Left colon (tissue), 2 donors: ENCODE results near the gene POLG2. TPM values are rescaled to one million over a fixed set of nuclear protein-coding genes. Genes with fewer than 3 reads are reported as not detected.

Experiments used
- ATAC-seq: fragments of 200-7000 bp; cut with Tn5 transposase; one replicate; pipeline ENCODE4 v1.9.1; 2020; ENCODE audit warnings: mild to moderate bottlenecking, moderate library complexity
- DNase-seq, 2 donors: peaks; one replicate each; pipeline ENCODE4 v3.0.0-alpha.2; 2020
- intact Hi-C, 2 donors: fragments of 100-400 bp; cut with DNase I in 1 of 2; cut with micrococcal nuclease in 1 of 2; formaldehyde crosslinking; loops; one replicate each; pipeline versions ENCODE4 v1.11.2 to v1.14.0; 2022; cut with DNase I, micrococcal nuclease
- long read RNA-seq: library from polyadenylated mRNA; unstranded; transcript quantifications from one replicate; pipeline ENCODE4 v2.0.0, GENCODE V29; 2021
- total RNA-seq, 2 donors: library from RNA; stranded (reverse); fragmentation: NEBNext Ultra II Directional; extraction: Animal tissue kit (Norgen Biotek cat#: 25700); gene quantifications; one replicate each; pipeline ENCODE4 v1.2.1, GENCODE V29; 2021
- donor health status: DM: no; HTN: no; CAD: no.
- donor health status: DM: yes; HTN: yes; CAD: no.

The POLG2 gene
- total RNA-seq: 10 to 100 TPM in 1 of 2 donors, 1 to 10 TPM in 1; 9.4 to 10.4 TPM
- long read RNA-seq, partial matches to known transcripts: 0 of 6 reads
- long read RNA-seq, other reads (novel, unspliced or antisense): 1 of 6 reads

DNA sequence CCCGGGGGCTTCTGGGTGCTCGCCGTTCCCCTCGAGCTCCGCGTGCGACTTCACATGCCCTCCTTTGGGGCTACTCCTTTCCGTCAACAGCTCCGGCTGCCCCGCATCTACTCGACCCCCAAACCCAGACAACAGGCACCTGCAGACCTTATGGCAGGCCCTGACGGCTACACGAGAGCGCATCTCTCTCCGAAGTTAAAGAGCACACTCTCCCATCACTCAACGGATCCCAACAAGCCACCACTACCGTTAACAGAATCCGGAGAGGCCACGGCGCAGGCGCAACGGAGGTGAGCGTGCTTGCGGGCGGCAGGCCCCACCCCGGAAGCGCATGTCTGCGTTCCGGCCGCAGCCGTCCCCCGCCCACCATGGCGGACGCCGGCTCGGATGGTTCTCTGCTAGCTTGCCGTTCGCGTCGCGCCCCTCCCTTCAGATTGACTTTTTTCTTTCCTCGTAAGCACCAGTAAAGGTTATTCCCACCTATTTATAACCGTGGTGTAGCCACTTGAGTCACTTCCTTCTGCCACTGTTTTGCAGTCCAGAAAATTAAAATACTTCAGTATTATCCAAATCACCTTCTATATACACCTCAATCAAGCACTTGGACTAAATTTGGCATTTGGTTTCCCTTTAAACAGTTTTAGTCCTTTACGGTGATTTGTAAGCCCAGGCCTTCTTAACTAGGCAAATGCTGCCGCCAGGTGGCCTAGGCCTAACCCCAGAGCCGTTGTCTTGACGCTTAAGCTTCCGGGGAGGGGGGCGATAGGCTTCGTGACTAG, at the start of gene POLG2:
Gene POLG2, minus strand, starts transcription at position 269 of the 779 bp plus-strand sequence. Its CDS starts 86 bp downstream, at position 183.
- intact Hi-C loops: loop anchor here in 1 of 2 donors (10.0 kb wide), 1 partner anchor 72 kb away; no protein-coding TSS in a partner anchor
- DNase-seq (peak; percentile 93 to 97), ATAC-seq (peak; percentile 93)

DNA sequence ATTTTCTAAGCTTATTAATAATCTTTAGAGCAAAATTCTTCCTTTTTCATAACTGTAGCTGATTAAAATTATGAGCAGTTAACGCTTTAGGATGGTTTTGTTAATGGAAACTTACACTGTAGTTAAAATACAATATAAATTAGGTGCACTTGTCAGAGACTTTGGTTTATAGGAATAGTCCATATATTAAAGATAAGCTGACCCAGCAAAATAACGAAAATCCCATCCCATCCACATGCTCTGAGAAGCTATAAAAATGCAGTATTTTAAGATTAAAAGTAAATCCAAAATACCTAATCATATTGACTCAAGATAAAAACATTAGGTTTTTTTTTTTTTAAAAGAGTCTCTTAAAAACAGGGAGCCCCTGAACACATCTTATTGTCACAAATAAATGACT, 47.9 kb upstream of the POLG2 start:
- no peak for DNase-seq
- ATAC-seq: no peak
- intact Hi-C loops: no loop called here

DNA sequence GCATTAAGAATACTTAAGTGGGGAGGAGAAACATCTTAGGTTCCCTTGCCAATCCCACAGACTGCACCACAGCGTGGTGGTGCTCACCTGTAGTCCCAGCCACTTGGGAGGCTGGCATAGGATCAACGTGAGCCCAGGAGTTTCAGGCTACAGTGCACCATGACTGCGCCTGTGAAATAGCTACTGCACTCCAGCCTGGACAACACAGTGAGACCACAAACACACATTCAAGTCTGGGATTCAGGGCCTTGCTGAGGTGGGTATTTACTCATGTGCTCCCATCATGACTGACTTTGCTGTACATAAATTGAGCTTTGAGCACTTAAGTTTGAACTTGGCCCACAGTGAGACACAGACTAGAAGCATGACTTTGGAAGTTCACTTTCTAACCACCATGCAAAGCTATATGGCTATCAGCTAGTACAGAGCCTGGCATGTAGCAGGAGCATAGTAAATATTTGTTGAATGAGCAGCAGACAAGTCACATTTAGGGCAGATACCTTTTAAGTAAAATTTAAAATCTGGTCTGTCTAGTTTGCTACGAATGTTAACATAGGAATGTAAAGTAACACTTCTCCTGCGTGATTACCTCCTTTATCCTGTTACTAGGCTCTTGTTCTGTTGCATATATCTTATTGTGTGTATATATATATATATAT, 43.4 kb upstream of the POLG2 start:
- intact Hi-C loops: no loop called here
- DNase-seq (no peak), ATAC-seq (no peak)

DNA sequence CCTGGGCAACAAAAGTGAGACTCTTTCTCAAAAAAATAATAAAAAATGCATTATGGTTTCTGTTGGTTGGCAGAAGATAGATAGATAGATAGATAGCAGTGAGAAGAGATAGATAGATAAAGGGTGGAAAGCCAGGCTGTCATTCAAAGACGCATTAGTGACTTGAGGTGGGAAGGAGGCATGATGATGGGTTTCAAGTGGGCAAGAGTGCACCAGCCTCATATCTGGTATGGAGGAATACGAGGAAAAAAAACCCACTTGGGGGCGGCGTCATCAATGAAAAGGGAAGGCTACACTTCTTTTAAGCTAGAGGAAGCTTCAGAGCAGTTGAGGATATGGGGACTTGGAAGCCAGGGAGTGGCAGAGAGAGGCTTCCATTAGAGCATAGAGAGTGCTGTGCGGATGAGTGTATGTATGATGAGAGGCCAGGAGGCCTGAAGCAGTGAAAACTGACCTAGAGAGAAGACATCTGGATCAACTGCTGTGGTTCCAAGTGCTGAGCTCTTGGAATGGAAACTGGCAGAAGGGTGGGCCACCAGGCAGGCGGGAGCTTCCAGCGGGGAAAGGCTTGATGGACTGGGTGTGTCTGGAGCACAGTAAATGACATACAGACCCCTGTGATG, 41.8 kb upstream of the POLG2 start:
- DNase-seq: no peak
- intact Hi-C loops: loop anchor here in 1 of 2 donors (10.0 kb wide), 1 partner anchor 106 kb away; no protein-coding TSS in a partner anchor
- ATAC-seq: no peak

DNA sequence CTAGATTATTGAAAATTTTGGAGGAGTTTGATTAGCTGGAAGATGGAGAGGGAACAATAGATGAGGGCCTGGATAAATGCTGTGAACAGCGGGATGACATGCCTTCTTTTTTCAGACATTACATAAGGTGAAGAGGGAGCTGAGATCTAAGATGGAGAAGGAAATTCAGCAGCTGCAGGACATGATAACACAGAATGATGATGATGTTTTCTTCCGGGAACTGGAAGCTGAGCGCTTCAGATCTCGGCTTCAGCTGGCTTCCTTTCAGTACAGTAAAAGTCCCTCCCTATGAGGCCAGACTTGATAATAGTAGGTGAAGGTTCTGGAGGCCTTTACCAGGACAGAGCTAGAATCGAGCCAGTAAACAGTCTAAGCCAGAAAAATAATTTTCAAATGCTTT, 40.6 kb upstream of the POLG2 start:
- DNase-seq (no peak), ATAC-seq (no peak)
- intact Hi-C loops: loop anchor here in 1 of 2 donors (10.0 kb wide), 1 partner anchor 107 kb away; no protein-coding TSS in a partner anchor

DNA sequence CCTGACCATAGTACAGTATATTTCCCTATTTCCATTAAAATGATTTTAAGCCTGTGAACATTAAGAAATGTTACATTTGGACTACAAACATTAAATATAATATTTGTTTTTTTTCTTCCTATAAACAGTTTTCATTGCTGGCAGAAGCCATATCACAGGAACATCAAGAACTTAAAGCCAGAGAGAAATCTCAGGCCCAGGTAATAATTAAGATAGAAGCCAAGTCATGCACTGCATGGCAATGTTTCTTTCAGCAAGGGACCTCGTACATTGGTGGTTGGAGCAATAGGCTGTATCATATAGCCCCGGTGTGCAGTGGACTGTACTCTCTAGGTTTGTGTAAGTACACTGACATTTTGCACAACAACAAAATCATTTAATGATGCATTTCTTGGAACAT, 40.1 kb upstream of the POLG2 start:
- no peak for ATAC-seq

DNA sequence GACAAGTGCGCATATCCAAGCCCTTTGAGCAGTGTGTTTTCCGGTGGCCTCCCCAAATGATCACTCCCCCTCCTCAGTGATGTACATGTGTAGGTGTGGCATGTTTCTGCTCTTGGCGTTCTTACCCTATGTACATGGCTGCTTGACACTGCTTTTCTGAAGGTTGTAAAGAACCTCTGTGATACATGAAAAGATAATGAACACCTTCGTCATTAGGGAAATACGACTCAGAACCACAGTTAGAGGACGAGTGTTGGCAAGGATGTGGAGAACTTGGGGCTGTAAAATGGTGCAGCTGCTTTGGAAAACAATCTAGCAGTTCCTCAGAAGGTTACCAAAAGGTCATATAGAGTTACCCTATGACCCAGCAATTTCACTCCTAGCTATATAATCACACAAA, 38.5 kb upstream of the POLG2 start:
- ATAC-seq: no peak
- no peak for DNase-seq

More for the DNA sequence above, 40.1 kb upstream of the POLG2 start:
- DNase-seq: no peak
- intact Hi-C loops: loop anchor here in 1 of 2 donors (10.0 kb wide), 1 partner anchor 108 kb away; no protein-coding TSS in a partner anchor

DNA sequence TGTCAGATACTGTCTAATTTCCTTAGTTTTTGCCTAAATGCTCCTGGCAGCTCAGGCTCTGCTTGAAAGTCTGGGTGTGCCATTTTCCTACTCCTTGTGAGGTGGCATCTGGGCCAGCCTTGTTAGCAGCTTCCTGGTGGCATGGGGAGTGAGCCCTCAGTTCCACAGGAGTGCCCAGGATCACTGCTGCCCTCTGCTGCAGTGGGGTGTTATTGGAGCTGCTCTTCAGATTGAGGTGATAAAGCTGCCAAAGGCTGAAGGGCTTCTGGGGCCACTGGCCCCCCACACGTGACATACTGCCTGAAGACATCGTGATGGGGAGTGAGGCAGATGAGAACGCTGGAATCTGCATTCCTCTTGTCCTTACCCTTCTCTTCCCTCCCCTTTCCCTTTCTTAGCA, 37.3 kb upstream of the POLG2 start:
- intact Hi-C loops: loop anchor here in 1 of 2 donors (10.0 kb wide), 1 partner anchor 111 kb away; no protein-coding TSS in a partner anchor
- ATAC-seq (peak; percentile 82), DNase-seq (peak in 1 of 2 donors; percentile 12)

More for the DNA sequence above, 38.5 kb upstream of the POLG2 start:
- intact Hi-C loops: loop anchor here in 1 of 2 donors (10.0 kb wide), 1 partner anchor 109 kb away; no protein-coding TSS in a partner anchor

DNA sequence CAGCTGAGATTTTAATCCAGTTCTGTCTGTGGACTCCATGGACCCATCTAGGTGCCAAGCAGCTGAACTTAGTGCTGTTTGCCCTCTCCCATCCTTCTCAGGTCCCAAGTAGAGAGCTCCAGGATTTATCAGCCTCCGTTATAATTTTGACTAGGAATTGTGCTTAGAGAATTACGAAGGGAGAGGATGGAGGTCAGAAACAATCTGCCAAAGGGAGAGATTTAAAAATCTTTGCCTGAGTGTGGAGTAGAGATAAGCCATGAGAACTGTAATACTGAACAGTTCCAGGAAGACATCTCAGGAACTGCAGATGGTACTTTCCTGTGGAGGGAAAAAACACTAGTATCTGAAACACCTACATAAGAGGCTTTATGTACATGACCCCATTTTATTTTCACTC, 36.9 kb upstream of the POLG2 start:
- DNase-seq (no peak), ATAC-seq (peak; percentile 5)
- intact Hi-C loops: loop anchor here in 1 of 2 donors (10.0 kb wide), 1 partner anchor 111 kb away; no protein-coding TSS in a partner anchor

DNA sequence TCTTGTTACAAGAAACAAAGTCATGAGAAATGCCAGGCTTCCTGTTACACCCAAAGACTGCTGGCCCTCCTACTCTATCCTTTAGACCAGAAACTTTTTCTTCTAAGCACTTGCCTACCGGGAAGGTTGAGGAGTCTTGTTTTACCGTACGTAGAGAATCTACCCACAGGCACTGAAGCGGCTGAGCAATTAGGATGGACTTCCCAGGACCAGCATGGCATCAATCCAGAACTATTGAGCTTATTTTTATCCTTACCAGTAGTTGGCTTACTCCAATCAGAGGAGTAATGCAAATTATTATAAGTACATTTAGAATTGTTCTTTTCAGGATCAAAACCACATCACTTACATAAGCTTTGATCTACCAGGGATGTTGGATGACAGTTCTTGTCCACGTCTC, 35.6 kb upstream of the POLG2 start:
- ATAC-seq (no peak), DNase-seq (no peak)
- intact Hi-C loops: loop anchor here in 1 of 2 donors (10.0 kb wide), 1 partner anchor 112 kb away; no protein-coding TSS in a partner anchor

DNA sequence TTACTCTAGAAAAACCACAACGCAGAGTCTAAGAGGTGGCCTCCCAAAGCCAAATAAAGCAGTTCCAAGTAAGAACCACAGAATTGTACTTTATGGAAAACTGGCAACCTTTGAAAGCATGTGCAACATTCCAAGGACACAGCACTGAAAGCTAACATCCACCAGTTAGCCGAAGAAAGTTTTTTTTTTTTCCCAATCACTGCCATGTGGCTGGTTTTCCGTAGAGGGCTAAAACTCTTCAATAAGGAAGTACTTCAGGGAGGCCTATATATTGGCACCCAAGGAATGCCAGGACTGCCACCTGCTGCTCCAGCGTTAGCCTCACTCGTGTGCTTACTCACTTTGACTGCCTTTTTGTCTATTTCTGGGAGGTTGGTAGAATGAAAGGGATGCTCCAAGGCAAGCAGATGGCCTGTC, 35.1 kb upstream of the POLG2 start:
- intact Hi-C loops: loop anchor here in 1 of 2 donors (10.0 kb wide), 1 partner anchor 113 kb away; no protein-coding TSS in a partner anchor
- no peak for ATAC-seq
- DNase-seq: no peak

DNA sequence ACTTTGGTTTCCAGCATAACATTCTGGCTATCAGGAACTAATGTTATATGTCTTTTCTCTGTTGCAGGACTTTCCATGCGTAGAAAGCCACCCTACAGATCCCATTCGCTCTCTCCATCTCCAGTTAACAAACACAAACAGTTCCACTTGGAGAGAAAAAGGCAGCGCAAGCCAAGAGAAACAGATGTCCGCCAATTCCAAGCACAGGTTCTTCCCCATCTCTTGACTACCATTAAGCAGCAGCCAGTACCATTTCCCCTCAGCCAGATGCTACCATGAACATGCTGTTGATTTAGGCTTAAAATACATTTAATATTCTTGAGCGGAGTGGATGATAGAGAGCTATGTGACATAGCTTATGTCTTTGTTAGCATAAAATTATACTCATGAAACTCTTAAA, 32.4 kb upstream of the POLG2 start:
- intact Hi-C loops: no loop called here
- DNase-seq: no peak
- ATAC-seq: no peak

- no peak for ATAC-seq
- intact Hi-C loops: no loop called here
- DNase-seq: no peak
Observed at GRCh38 chr17:64527914-64528313, 31.1 kb upstream of the POLG2 start.

DNA sequence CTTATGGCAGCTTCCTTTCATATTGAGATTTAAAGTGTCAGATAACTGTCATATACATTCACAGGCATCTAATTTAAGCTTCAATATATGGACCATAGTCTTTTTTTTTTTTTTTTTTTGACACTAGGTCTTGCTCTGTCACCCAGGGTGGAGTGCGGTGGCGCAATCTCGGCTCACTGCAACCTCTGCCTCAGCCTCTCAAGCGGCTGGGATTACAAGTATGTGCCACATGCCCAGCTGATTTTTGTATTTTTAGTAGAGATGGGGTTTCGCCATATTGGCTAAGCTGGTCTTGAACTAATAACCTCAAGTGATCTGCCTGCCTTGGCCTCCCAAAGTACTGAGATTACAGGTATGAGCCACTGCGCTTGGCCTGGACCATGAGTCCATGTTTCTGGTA, 23.5 kb upstream of the POLG2 start:
- ATAC-seq (no peak), DNase-seq (no peak)
- intact Hi-C loops: no loop called here

DNA sequence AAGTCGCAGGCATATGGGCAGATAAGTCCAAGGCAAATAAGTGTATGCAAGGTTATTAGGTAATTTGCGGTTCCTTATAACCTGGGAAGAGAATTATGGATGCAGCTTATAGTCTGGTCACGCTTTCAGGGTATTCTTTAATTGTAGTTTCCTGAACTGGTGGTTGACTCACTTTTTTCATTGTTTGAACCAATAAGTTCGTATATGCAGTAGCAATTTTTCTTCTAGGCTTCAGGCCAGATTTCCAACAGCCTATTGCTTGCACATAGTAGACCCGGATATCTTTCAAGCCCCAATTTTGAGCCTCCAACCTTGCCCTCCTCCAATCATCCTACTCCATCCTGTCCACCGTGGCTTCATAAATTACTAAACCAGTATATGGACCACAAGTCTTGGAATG, 22.7 kb upstream of the POLG2 start:
- intact Hi-C loops: no loop called here
- ATAC-seq (no peak), DNase-seq (no peak)

DNA sequence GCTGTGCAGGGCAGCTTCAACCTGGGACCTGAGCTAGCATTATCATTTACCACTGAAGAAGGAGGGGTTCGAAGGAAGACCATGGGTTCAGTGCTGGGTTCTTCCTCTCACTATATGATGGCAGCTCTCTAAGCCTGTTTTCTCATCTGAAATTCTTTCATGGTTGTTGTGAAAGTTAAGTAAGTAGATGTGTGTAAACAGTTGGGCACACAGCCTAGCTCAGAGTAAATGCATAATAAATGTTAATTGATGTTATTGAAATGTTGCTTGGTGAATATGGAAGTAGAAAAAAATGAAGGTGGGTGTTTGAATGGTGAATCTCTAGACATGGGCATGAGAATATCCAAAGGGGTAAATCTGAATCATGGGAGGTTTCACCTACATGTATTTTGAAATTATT, 19.0 kb upstream of the POLG2 start:
- intact Hi-C loops: no loop called here
- no peak for ATAC-seq

DNA sequence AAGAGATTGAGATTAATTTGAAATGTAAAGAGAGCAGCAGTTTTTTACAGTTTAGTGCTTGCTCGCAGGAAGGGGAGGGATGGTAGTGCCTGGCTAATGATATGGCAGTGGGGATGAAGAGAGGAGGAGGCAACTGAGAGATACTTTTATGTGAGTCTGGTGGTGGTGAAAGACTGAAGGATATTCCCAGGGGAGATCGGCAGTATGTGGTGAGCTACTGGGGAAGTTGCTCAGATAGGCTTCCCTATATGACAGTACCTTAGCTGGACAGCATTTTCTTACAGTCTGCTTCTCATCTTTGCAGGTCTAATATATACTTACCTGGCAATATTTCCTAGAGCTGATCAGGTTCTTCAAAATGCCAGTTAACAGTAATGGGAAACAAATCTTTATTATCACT, 18.6 kb upstream of the POLG2 start:
- DNase-seq (no peak), ATAC-seq (no peak)
- intact Hi-C loops: no loop called here

More for the DNA sequence above, 19.0 kb upstream of the POLG2 start:
- no peak for DNase-seq

DNA sequence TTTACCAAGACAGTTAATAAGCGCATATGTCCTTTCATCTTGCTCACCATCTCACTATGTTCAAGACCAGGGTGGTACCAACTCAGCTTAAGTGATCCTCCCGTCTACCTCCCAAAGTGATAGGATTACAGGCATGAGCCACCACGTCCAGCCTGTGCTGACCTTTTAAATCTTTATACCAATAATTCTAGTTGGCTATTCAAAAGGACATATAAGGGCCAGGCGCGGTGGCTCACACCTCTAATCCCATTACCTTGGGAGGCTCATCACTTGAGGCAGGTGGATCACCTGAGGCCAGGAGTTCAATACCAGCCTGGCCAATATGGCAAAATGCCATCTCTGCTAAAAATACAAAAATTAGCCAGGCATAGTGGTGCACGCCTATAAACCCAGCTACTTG, 12.3 kb upstream of the POLG2 start:
- DNase-seq: no peak
- no peak for ATAC-seq
- intact Hi-C loops: no loop called here

DNA sequence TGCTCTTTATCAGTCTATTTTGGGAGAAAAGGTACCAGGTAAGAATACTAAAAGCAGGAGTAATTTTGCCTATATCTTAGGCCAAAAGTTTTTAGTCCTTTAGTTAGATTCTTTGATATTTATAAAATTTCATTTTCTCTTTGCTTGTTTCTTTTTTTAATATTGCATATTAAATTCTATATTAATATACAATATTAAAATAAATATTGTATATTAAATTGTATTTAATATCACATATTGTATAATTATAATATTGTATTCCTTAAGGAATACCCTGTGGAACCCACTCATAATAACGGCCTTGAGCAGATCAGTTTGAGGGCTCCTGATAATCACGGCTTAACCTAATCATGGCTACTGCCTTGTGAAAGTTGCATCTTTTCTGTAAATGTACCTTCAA, 11.8 kb upstream of the POLG2 start:
- no peak for DNase-seq
- ATAC-seq: no peak
- intact Hi-C loops: no loop called here
